Bone marrow (tissue), 2 donors: ENCODE results near the gene GMIP.
"Not testable (repeated sequence)": the region's sequence is repeated elsewhere in the genome, so short reads cannot be mapped to it uniquely, and the experiment has no call there.

Experiments
- DNase-seq, 2 donors: peaks; one replicate each; lab custom pipeline; 2025; lab: John Stamatoyannopoulos, UW

The GMIP gene, protein sequence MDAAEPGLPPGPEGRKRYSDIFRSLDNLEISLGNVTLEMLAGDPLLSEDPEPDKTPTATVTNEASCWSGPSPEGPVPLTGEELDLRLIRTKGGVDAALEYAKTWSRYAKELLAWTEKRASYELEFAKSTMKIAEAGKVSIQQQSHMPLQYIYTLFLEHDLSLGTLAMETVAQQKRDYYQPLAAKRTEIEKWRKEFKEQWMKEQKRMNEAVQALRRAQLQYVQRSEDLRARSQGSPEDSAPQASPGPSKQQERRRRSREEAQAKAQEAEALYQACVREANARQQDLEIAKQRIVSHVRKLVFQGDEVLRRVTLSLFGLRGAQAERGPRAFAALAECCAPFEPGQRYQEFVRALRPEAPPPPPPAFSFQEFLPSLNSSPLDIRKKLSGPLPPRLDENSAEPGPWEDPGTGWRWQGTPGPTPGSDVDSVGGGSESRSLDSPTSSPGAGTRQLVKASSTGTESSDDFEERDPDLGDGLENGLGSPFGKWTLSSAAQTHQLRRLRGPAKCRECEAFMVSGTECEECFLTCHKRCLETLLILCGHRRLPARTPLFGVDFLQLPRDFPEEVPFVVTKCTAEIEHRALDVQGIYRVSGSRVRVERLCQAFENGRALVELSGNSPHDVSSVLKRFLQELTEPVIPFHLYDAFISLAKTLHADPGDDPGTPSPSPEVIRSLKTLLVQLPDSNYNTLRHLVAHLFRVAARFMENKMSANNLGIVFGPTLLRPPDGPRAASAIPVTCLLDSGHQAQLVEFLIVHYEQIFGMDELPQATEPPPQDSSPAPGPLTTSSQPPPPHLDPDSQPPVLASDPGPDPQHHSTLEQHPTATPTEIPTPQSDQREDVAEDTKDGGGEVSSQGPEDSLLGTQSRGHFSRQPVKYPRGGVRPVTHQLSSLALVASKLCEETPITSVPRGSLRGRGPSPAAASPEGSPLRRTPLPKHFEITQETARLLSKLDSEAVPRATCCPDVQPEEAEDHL

DNA sequence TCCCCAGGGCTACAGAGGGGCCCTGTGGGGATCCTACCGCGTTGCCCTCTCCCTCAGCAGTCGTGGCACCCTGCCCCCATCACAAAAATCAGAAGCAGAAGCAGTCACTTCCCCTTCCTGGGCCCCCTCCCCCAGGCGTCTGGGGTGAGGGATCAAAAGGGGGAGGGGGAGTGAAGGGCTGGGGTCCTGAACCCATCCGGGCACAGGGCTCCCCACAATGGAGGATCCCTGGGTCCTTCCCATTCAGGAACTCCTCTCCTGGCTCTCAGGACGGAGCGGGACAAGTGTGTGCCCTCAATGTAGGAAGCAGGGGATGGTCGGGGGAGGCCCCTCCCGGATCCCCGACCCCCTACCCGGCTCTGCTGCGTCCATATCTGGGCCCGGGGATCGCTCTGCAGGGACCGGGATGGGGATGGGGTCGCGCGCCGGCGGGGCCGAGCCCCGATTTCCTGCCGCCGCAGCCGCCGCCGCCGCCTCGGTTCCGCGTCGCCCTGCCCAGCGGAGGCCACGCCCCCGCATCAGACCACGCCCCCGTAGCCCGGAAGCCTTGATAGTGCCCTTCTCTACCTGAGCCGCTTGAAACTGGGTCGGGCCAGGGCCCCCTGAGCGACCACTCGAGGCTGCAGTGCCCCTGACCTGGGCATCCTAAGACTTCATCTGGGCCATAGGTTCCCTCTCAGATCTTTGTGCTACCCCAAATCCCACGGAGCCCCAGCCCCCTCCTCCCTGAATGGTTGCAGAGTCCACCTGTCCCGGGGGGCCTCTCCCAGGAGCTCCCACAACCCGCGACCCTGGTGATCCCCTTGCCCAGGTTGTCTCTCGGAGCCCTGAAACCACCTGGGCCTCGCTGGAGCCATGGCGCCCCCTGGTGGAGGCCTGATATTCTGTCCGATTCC, at the start of gene GMIP:
GMIP (minus strand) TSS at position 500 of the 896 bp plus-strand sequence; CDS start at position 372, 128 bp downstream.
- peak; percentile 50 to 78 for DNase-seq

DNA sequence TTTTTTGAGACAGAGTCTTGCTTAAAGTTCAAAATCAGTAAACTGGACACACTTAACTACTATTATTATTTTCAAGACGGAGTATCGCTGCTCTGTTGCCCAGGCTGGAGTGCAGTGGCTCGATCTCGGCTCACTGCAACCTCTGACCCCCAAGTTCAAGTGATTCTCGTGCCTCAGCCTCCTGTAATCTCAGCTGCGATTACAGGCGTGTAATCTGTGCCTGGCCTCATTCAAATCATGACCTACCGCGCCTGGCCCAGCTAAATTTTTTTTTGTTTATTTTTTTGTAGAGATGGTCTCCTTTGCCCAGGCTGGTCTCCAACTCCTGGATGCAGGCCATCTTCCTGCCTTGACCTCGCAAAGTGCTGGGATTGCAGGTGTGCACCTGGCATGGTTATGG, 48.2 kb upstream of the GMIP start:
- no peak for DNase-seq

DNA sequence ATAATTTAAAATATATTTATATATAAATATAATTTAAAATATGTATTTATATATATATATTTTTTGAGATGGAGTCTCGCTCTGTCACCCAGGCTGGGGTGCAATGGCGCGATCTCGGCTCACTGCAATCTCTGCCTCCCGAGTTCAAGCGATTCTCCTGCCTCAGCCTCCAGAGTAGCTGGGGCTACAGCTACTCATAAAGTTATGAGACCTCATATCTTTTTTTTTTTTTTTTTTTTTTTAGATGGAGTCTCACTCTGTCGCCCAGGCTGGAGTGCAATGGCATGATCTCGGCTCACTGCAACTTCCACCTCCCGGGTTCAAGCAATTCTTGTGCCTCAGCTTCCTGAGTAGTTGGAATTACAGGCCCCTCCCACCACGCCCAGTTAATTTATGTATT, 45.6 kb upstream of the GMIP start:
- not testable (repeated sequence) for DNase-seq

DNA sequence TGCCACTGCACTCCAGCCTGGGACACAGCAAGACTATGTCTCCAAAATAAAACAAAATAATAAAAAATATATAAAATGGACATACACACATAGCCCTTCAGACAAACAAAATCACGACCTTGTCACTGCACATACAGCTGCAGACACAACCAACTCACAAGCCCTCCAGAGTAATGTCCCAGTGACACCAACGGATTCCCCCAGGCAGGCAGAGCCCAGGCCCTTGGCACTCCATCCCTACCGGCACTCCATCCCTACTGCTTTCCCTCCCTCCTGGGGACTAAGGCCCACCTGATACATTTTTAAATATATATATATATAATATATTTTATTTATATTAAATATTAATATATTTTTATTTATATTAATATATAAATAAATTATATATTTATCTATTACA, 43.6 kb upstream of the GMIP start:
- no peak for DNase-seq

- DNase-seq = no peak
These were observed 43.1 kb upstream of the GMIP start for GRCh38 chr19:19686580-19686979.

GRCh38 chr19:19686119-19686518, 42.7 kb upstream of the GMIP start:
- not testable (repeated sequence) for DNase-seq

GRCh38 chr19:19679176-19680073, 36.0 kb upstream of the GMIP start:
- no peak for DNase-seq

DNA sequence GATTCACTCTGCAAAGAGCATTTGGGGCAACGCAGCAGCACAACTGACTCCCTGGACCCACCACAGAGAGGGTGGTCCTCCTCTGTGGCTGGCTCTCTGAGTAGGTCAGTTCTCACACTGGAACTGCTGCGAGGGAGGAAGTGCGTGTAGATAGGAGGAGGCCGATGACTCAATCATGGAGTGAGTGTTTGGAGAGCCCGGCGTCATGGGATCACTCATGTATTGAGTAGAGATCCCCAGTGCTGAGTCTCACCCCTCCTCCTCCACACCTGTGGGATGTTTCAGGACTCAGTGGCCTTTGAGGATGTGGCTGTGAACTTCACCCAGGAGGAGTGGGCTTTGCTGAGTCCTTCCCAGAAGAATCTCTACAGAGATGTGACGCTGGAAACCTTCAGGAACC, 34.1 kb upstream of the GMIP start:
- no peak for DNase-seq

GRCh38 chr19:19674315-19674714, 30.9 kb upstream of the GMIP start:
- no peak for DNase-seq

- DNase-seq = no peak
These were observed 29.4 kb upstream of the GMIP start for GRCh38 chr19:19672816-19673215.

- DNase-seq = no peak
These were observed 26.7 kb upstream of the GMIP start for GRCh38 chr19:19670070-19670551.

DNA sequence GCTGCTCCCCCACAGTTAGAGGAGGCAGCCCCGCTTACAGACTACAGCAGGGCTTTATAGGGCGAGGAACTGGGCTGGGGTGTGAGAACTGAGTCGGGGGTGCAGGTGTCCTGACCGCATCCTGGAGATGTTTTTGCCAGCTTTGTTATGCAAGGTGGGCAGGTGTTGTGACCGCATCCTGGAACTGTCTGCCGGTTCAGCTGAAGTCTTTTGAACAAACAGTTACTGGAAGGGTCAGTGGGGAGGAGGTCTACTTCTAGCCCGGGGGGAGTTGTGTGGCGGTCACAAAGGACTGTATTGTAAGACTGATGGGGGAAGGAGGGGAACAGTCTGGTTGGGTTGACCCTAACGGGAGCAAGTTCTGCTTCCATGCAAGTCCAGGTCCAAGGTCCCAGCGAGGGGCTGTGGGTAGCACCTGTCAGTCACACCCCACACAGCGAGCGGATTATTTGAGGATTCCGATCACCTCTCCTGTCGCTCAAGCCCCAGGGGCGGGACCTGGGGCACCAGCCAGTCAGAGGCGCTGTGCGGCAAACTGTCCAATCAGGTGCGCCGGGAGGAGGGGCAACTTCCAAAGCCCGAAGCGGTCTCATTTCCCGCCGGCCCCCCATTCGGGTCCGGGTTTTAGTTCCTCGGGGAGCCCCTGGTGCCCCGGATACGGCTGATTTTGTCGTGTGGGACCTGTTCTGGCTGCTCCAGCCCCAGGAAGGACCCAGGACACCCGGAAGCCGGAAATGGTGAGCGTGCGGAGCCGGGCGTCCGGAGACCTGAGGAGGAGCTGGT, 25.0 kb upstream of the GMIP start, which contains the start of gene ZNF101:
ZNF101 (plus strand) TSS at position 610 of the 783 bp plus-strand sequence; CDS start at position 735, 125 bp downstream.
- peak; percentile 77 to 81 for DNase-seq

DNA sequence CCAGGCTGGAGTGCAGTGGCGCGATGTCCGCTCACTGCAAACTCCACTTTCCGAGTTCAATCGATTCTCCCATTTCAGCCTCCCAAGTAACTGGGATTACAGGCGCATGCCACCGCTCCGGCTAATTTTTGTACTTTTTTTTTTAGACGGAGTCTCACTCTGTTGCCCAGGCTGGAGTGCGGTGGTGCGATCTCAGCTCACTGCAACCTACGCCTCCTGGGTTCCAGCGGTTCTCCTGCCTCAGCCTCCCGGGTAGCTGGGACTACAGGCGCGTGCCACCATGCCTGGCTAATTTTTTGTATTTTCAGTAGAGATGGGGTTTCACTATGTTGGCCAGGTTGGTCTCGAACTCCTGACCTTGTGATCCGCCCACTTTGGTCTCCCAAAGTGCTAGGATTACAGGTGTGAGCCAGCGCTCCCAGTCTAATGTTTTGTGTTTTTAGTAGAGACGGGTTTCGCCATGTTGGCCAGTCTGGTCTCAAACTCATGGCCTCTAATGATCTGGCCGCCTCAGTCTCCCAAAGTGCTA, 22.0 kb upstream of the GMIP start:
- DNase-seq = not testable (repeated sequence)

- DNase-seq = peak; percentile 94
These were observed 20.0 kb upstream of the GMIP start, which contains the start of gene ATP13A1 for GRCh38 chr19:19663256-19664120. ATP13A1 (minus strand) TSS chr19:19663676; CDS start chr19:19663666, 10 bp downstream.

DNA sequence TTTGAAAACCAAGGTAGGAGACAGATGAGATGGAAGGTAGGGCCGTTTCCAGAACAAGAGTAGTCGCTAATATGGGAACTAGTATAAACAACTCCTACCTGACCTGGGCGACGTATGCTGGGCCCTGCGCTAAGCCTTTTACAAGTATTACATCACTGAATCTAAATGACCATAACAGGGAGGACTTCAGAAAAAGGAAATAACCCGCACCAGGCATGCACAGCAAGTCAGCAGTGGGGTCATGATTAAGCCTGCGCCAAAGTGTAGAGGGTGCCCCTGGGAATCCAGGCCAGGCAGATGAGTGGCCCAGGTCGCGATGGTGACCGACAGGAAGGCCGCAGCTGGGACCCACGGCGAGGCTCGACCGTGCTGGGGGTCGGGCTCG, 19.4 kb upstream of the GMIP start:
- DNase-seq = no peak

DNA sequence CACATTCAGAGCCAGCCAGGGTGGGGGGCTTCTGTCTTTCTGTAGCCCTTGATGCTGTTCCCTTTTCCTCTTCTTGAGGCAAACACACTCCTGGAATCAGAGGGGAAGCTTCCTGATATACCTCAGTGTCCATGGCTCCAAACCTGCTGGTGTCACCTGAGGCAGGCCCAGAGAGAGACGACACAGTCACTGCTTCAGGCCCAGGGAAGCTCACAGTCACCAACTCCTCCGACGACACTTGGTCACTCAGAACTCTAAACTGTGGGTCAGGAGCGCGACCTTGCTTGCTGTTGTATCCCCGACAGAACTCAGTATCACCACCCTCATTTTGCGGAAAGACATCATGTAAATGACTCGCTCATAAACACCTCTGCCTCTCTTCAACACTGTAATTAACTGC, 18.9 kb upstream of the GMIP start:
- DNase-seq = no peak

- peak in 1 of 2 donors; percentile 4 for DNase-seq
These were observed 18.3 kb upstream of the GMIP start for GRCh38 chr19:19661675-19662251.

GRCh38 chr19:19661141-19661674, 17.8 kb upstream of the GMIP start:
- DNase-seq = no peak
